HepG2 (cell line): ENCODE results near the gene BAG3. TPM values are rescaled to one million over a fixed set of nuclear protein-coding genes. Genes with fewer than 3 reads are reported as not detected.

ENCODE experiments used
- ATAC-seq: fragments of 200-7000 bp; cut with Tn5 transposase; 3 replicates; pipeline ENCODE4 v1.9.1; 2020; ENCODE audit warnings: mild to moderate bottlenecking, moderate library complexity
- BruUV-seq: library from RNA; stranded (reverse); fragments of 400-500 nt; replicated peaks from 2 replicates; lab custom pipeline; 2021; lab: Mats Ljungman, UMichigan
- CTCF ChIA-PET: fragments of 300-600 bp; formaldehyde crosslinking; extraction: SDS; loops from one replicate; lab custom pipeline; 2021; ENCODE audit warnings: low total read pairs, inconsistent platforms, low intra/inter-chr PET ratio; lab: Yijun Ruan, JAX
- POLR2A ChIA-PET: fragments of 350-600 bp; sonication (Branson Sonifier 250); formaldehyde crosslinking; loops from one replicate; lab custom pipeline; 2020; ENCODE audit warnings: antibody characterized with exemption, inconsistent platforms; lab: Yijun Ruan, JAX
- DNase-seq: peaks from one replicate; pipeline ENCODE4 v3.0.0-alpha.2; 2015; ENCODE audit warnings: low spot score
- FAIRE-seq: peaks from 3 replicates; lab custom pipeline; 2011; peaks lifted over from hg19 to GRCh38; lab: Jason Lieb, UNC
- H2AFZ ChIP-seq: one replicate; pipeline ENCODE4 v1.6.1; 2011; ENCODE audit warnings: low read length, inconsistent platforms
- H3K27ac ChIP-seq: fragments of 300-600 bp; 3 replicates; pipeline ENCODE4 v1.8.0; 2011; ENCODE audit warnings: mixed run types, mild to moderate bottlenecking, mixed read lengths, low read length, inconsistent platforms; ENCODE audit not compliant: insufficient read depth; ENCODE audit errors: extremely low read length
- H3K27me3 ChIP-seq, 2 experiments: fragments of 200-600 bp in 1 of 2; 2 replicates in 1 of 2; 3 replicates in 1 of 2; pipeline versions ENCODE4 v1.6.0 to v1.8.0; 2011; ENCODE audit warnings: low read length in 2 of 2, mild to moderate bottlenecking in 2 of 2, moderate library complexity in 2 of 2, inconsistent platforms in 1 of 2; ENCODE audit not compliant: insufficient read depth in 2 of 2, control insufficient read depth in 1 of 2
- H3K36me3 ChIP-seq, 2 experiments: fragments of 200-600 bp in 1 of 2; replicated peaks in 1 of 2; 2 replicates in 1 of 2; 3 replicates in 1 of 2; pipeline versions ENCODE4 v1.5.1 to v1.8.0; 2011; ENCODE audit warnings: low read length in 2 of 2, inconsistent platforms in 1 of 2; ENCODE audit not compliant: insufficient read depth in 2 of 2, control insufficient read depth in 1 of 2
- H3K4me1 ChIP-seq: 2 replicates; pipeline ENCODE4 v1.5.1; 2012; ENCODE audit warnings: low read length, inconsistent platforms; ENCODE audit not compliant: insufficient read depth
- H3K4me2 ChIP-seq: 2 replicates; pipeline ENCODE4 v1.6.0; 2011; ENCODE audit warnings: low read depth, low read length, inconsistent platforms
- H3K4me3 ChIP-seq, 3 experiments: fragments of 200-600 bp in 1 of 3; sonication (generic), shearing (Covaris generic) in 1 of 3; replicated peaks in 1 of 3; 2 replicates each; pipeline ENCODE4 v1.5.1; 2011 to 2016; ENCODE audit warnings: low read length in 3 of 3, inconsistent platforms in 2 of 3, low read depth in 2 of 3, mild to moderate bottlenecking in 2 of 3, control low read depth in 1 of 3, mixed read lengths in 1 of 3; ENCODE audit not compliant: insufficient read depth in 1 of 3
- H3K79me2 ChIP-seq: one replicate; pipeline ENCODE4 v1.6.1; 2011; ENCODE audit warnings: low read length, inconsistent platforms; ENCODE audit not compliant: insufficient read depth
- H3K9ac ChIP-seq: 2 replicates; pipeline ENCODE4 v1.6.0; 2011; ENCODE audit warnings: mild to moderate bottlenecking, low read depth, low read length, inconsistent platforms; ENCODE audit not compliant: insufficient read depth
- H3K9me3 ChIP-seq: 2 replicates; pipeline ENCODE4 v1.5.1; 2012; ENCODE audit warnings: mild to moderate bottlenecking, low read length
- H4K20me1 ChIP-seq: 2 replicates; pipeline ENCODE4 v1.6.0; 2011; ENCODE audit warnings: inconsistent platforms, mild to moderate bottlenecking, low read length, moderate library complexity; ENCODE audit not compliant: insufficient read depth
- CEBPB ChIP-seq: IDR thresholded peaks from 2 replicates; pipeline ENCODE4 v1.6.1; 2011; ENCODE audit warnings: low read depth, low read length, improper control_type of control experiment, borderline replicate concordance
- CENPT ChIP-seq: sonication (generic); formaldehyde crosslinking; IDR thresholded peaks from 2 replicates; pipeline ENCODE4 v1.8.0; 2022; ENCODE audit warnings: low read depth, mild to moderate bottlenecking, moderate library complexity, missing genetic modification reagents
- FOXK2 ChIP-seq: fragments of 450-650 bp; IDR thresholded peaks from 2 replicates; pipeline ENCODE4 v1.6.1; 2016
- FOXO1 ChIP-seq: sonication (generic); formaldehyde crosslinking; IDR thresholded peaks from 2 replicates; pipeline ENCODE4 v1.4.0; 2020; ENCODE audit warnings: missing genetic modification reagents
- KLF6 ChIP-seq: IDR thresholded peaks from 2 replicates; pipeline ENCODE4 v1.8.0; 2016; ENCODE audit warnings: missing biosample characterization, missing genetic modification reagents
- RNF2 ChIP-seq: fragments of 450-650 bp; conservative IDR thresholded peaks from 2 replicates; pipeline ENCODE4 v1.6.1; 2016; ENCODE audit warnings: low read depth
- SETDB1 ChIP-seq: sonication (generic); formaldehyde crosslinking; IDR thresholded peaks from 2 replicates; pipeline ENCODE4 v1.5.1; 2020; ENCODE audit warnings: missing genetic modification reagents, mild to moderate bottlenecking, borderline replicate concordance
- ZNF3 ChIP-seq: IDR thresholded peaks from 2 replicates; pipeline ENCODE4 v1.7.0; 2017; ENCODE audit warnings: inconsistent platforms
- ZNF7 ChIP-seq: IDR thresholded peaks from 2 replicates; pipeline ENCODE4 v1.6.1; 2016; ENCODE audit warnings: missing biosample characterization, missing genetic modification reagents
- in situ Hi-C: cut with HindIII; loops from 2 replicates; pipeline ENCODE4 v1.10.0; 2017; ENCODE audit warnings: low pct_unique_long_range_greater_than_20kb; ENCODE audit not compliant: extremely low pct_ligation_motif_present
- intact Hi-C: fragments of 100-400 bp; cut with micrococcal nuclease; formaldehyde crosslinking; loops from one replicate; pipeline ENCODE4 v1.10.0; 2022; ENCODE audit not compliant: unreplicated experiment
- polyA plus RNA-seq, 8 experiments: library from polyadenylated mRNA; depleted of rRNA in 3 of 8; stranded (reverse) in 7 of 8; unstranded in 1 of 8; fragments of >200 nt; fragmentation: Illumina TruSeq in 4 of 8; extraction: Trizol in 4 of 8; gene quantifications; 2 replicates each; pipeline versions ENCODE4 v1.2.1 to v1.2.3, GENCODE V29; 2011 to 2016; ENCODE audit warnings: low read depth in 4 of 8, missing spikeins in 1 of 8, mixed read lengths in 1 of 8; ENCODE audit not compliant: insufficient read depth in 1 of 8
- total RNA-seq, 5 experiments: library from RNA; depleted of rRNA; stranded (reverse); fragments of >200 nt; fragmentation: Illumina TruSeq; extraction: Trizol; gene quantifications; 2 replicates each; pipeline ENCODE4 v1.2.3, GENCODE V29; 2016; ENCODE audit warnings: low read depth in 1 of 5
- TF ChIP-seq, protein P1 (sequence below): sonication (generic); formaldehyde crosslinking; IDR thresholded peaks from 2 replicates; pipeline ENCODE4 v1.8.0; 2022; ENCODE audit warnings: low read depth, missing genetic modification reagents
- TF ChIP-seq, protein P2 (sequence below): sonication (generic); formaldehyde crosslinking; IDR thresholded peaks from 2 replicates; pipeline ENCODE4; 2020; ENCODE audit warnings: missing genetic modification reagents, mild to moderate bottlenecking, borderline replicate concordance

Gene BAG3
- total and polyA plus RNA-seq, 2 of the 13 experiments (the other 11 are each of a cell fraction or from before 2014, with no cell fraction given): 2.9 to 6.7 TPM

DNA sequence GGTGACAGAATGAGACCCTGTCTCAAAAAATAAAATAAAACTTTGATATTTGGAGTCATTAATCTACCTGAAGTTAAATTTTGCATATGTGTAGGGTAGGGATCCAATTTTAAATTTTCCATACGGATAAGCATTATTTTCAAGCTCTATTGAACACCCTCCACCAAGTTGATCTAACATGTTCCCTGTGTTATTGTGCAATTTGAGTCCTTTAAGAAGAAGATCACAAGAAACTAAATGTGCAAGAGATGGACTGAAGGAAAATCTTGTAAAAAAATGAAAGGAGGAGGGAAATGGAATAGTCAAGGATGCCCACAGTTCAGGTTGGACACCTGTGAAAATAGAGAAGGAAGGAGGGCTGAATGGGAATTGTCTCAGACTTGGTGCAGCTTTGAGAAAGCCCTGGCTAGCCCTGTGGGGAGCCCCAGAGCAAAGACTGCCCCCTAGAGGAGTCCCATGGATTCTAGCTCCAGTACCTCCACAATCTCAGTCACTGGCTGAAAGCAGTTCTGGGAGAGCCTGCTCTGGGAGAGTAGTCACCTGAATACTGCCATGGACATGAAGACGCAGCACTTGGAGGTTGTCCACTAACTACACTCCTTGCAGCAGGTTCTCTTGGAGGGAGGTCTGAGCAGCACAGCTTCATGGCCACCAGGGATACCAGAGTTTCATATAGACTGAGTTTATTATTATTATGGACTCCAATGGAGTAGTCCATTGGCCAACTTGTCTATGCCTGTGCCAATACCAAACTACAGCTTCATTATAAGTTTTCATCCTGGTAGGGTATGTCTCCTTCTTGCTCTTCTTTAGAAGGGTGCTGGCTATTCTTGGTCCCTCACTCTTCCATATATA lies 48.7 kb upstream of the BAG3 start (continued):
- TF ChIP-seq, protein P1, sequence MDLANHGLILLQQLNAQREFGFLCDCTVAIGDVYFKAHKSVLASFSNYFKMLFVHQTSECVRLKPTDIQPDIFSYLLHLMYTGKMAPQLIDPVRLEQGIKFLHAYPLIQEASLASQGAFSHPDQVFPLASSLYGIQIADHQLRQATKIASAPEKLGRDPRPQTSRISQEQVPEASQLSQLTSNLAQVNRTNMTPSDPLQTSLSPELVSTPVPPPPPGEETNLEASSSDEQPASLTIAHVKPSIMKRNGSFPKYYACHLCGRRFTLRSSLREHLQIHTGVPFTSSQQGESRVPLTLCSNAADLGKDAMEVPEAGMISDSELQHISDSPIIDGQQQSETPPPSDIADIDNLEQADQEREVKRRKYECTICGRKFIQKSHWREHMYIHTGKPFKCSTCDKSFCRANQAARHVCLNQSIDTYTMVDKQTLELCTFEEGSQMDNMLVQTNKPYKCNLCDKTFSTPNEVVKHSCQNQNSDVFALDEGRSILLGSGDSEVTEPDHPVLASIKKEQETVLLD: no peak
- TF ChIP-seq FOXK2 (no peak), CEBPB (peak; percentile 44; the same call in 1 of the 2 replicates), CENPT (CRISPR knock-in tag) (no peak), RNF2 (no peak)

DNA sequence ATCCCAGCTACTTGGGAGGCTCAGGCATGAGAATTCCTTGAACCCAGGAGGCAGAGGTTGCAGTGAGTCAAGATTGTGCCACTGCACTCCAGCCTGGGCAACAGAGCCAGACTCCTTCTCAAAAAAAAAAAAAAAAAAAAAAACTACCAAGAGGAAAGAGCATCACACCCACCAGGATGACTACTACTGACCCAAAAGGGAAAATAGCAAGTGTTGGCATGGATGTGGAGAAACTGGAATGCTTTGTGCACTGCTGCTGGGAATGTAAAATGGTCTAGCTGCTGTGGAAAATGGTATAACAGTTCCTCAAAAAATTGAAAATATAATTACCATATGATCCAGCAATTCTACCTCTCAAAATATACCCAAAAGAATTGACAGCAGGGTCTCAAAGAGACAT lies 46.7 kb upstream of the BAG3 start:
- FAIRE-seq (no peak), ATAC-seq (no peak), DNase-seq (no peak)
- H2AFZ ChIP-seq: no peak overlapping the region
- H3K36me3 ChIP-seq: no peaks in the 10 kb centered on the region
- H3K4me2 ChIP-seq: no peak overlapping the region
- TF ChIP-seq, protein P2, sequence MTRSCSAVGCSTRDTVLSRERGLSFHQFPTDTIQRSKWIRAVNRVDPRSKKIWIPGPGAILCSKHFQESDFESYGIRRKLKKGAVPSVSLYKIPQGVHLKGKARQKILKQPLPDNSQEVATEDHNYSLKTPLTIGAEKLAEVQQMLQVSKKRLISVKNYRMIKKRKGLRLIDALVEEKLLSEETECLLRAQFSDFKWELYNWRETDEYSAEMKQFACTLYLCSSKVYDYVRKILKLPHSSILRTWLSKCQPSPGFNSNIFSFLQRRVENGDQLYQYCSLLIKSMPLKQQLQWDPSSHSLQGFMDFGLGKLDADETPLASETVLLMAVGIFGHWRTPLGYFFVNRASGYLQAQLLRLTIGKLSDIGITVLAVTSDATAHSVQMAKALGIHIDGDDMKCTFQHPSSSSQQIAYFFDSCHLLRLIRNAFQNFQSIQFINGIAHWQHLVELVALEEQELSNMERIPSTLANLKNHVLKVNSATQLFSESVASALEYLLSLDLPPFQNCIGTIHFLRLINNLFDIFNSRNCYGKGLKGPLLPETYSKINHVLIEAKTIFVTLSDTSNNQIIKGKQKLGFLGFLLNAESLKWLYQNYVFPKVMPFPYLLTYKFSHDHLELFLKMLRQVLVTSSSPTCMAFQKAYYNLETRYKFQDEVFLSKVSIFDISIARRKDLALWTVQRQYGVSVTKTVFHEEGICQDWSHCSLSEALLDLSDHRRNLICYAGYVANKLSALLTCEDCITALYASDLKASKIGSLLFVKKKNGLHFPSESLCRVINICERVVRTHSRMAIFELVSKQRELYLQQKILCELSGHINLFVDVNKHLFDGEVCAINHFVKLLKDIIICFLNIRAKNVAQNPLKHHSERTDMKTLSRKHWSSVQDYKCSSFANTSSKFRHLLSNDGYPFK: no peak
- no peak for TF ChIP-seq ZNF3 (CRISPR knock-in tag)
- no peak for TF ChIP-seq FOXO1
- TF ChIP-seq KLF6 (CRISPR knock-in tag): no peak
- TF ChIP-seq SETDB1 (CRISPR knock-in tag): no peak
- TF ChIP-seq ZNF7 (CRISPR knock-in tag): peak; percentile 62; the same call in 1 of the 2 replicates
- no peak overlapping the region for H3K9ac ChIP-seq
- BruUV-seq: no TSS peak
- in situ Hi-C loops (no loop called here), intact Hi-C loops (no loop called here)
- no peaks in the 10 kb centered on the region for H3K79me2 ChIP-seq
- ChIA-PET POLR2A (no interaction called here), CTCF (no interaction called here)
- H3K4me1 ChIP-seq: peaks cover 14% of the 10 kb centered on the region
- no peak overlapping the region for H3K4me3 ChIP-seq
- H3K27me3 ChIP-seq: peaks cover 0 to 4% of the 10 kb centered on the region in 2 experiments; a peak in 1 of 5 replicates
- no peaks in the 10 kb centered on the region for H3K9me3 ChIP-seq
- H4K20me1 ChIP-seq: no peaks in the 10 kb centered on the region
- H3K27ac ChIP-seq: no peak overlapping the region
